Embryonic facial prominence (tissue), 1 donor: ENCODE measurements around the gene RANBP3L.
A peak's percentile ranks its signal among the peaks of the same experiment; 100 is the strongest.
"Not testable (repeated sequence)": the region's sequence is repeated elsewhere in the genome, so short reads cannot be mapped to it uniquely, and the experiment has no call there.

ENCODE experiments used
- DNase-seq: peaks from one replicate; pipeline ENCODE4 v3.0.0-alpha.2; 2016; ENCODE audit errors: extremely low spot score

Gene RANBP3L

DNA sequence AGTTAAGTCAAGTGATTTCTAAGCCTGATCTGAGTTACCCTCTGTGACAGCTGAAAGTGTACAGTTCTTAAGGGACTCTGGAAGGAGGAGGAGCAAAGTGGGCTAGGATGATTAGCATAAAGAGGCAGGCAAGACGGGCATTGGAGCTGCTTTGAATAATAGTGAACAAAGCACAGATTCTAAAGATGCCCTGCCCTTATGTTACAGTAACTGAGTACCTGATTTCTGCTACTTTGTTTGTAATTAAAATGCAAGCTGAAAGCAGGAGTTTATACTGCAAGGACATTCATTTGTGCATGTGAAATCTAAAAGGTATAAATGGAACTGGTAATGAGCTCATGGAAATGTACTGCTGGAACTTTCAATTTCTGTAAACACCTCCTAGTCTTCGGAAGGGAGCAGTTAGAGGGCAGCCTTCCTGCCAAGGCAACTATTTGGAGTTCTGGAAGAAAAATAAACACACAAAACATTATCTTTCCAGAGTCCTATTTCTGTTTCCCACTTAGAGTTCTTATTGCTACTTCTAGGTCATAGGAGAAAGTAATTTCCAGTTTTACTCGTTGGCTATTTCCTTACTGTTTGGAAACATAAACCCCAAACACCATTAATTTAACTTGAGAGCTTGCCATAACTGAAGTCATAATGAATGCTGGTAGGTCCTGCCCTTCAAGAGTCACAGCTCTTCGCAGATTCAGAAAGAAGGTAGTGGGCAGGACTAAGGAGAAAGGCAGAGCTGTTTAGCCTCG is at the start of gene RANBP3L:
TSS of gene RANBP3L (minus strand) at position 45 of the 746 bp plus-strand sequence. CDS start 486 bp downstream, outside the sequence.
- peak; percentile 18 for DNase-seq

- no peak for DNase-seq
Observed at GRCh38 chr5:36346896-36347690, 45.4 kb upstream of the RANBP3L start.

GRCh38 chr5:36344899-36345298 is 43.2 kb upstream of the RANBP3L start:
- DNase-seq, result no peak

- not testable (repeated sequence) for DNase-seq
Observed at GRCh38 chr5:36341720-36342119, 40.0 kb upstream of the RANBP3L start.

GRCh38 chr5:36337597-36337996 is 35.9 kb upstream of the RANBP3L start:
- no peak for DNase-seq

GRCh38 chr5:36334315-36334714 is 32.6 kb upstream of the RANBP3L start:
- no peak for DNase-seq

DNA sequence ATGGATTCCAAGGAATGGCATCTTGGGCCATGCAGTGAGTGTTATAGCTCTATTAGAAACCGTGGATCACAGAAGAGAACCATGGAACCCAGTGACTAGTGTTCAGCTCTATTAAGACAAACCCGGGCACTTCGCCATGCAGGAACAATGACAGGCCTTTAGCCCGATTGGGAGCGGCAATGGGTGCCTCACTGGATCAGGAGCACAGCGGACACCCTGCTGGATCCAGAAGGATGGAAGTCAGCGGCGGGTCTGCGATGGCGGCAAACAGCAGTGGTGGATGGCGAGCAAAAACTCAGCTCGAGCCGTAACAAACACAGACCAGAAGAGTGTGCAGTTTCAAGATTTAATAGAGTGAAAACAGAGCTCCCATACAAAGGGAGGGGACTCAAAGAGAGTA is 31.0 kb upstream of the RANBP3L start:
- not testable (repeated sequence) for DNase-seq

- no peak for DNase-seq
Observed at GRCh38 chr5:36325196-36325595, 23.5 kb upstream of the RANBP3L start.

DNA sequence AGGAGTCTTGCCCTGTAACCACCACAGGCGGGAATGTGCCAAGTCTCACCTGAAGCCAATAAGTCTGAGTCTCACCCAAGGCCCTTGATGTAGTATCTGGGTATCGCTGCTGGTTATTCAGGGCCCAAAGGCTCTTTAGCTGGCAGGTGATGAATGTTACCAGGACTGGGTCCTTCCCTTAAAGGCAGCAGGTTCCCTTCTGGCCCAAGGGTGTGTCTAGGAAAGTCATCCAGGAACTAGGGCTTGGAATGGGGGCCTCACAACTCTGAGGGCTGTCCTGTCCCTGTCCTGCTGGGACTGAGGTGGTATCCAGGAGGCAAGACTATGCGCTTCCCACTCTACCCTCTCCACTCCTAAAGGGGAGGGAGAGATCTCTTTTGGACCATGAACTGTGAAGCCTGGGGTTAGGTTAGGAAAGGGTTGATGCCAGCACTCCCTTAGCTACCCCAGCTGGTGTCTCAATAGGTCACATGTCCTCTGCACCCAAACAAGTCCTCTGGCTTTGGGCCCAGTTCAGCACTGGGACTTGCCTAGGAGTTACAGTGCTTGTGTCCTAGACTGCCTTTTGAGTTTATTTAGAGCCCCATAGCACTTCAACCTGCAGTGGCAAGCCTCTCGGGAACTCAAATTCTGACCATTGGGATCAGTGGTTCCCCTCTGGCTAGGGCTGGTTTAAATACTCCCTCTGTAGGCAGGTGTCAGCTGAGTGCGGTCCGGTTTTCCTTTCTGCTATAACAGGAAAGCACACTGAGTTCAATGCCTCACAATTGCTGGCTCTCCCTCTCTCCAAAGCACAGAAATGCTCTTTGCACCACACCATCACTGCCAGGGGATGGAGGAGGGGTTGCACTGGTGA is 22.5 kb upstream of the RANBP3L start:
- no peak for DNase-seq

GRCh38 chr5:36312953-36313672 is 11.4 kb upstream of the RANBP3L start:
- DNase-seq, result no peak

- no peak for DNase-seq
Observed at GRCh38 chr5:36311956-36312355, 10.3 kb upstream of the RANBP3L start.

- no peak for DNase-seq
Observed at GRCh38 chr5:36310138-36310537, 8.4 kb upstream of the RANBP3L start.

GRCh38 chr5:36305571-36306326 is 4.0 kb upstream of the RANBP3L start:
- no peak for DNase-seq

GRCh38 chr5:36304095-36304805 is 2.5 kb upstream of the RANBP3L start:
- DNase-seq, result no peak

DNA sequence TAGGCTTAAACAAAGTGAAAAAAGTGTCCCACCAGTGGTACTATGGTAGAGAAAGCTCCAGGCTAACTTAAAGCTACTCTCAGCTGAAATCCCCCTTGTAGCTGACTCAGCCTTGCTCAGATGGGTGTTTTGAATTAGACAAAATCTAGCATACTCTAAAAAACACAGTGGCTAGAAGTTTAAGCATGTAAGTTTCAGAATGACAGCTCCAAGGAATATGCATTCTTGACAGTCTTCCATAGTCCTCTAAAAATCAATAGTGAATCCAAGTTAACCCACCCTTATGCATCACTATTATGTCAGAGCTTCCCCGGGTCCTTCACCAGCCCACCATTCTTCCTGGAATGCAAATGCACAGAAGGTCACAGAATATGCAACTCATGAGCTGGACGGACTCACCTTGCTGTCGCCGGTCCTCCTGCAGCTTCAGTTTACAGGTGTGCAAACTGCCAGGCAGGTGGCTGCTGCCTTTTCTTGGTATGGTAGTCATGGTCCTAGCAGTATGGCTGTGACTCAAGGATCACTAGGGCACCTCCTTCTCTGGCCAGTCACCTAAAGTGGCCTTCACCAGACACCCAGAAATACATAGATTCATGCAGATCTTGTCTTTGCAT is 668 bp downstream of the RANBP3L start:
- DNase-seq, result no peak

DNA sequence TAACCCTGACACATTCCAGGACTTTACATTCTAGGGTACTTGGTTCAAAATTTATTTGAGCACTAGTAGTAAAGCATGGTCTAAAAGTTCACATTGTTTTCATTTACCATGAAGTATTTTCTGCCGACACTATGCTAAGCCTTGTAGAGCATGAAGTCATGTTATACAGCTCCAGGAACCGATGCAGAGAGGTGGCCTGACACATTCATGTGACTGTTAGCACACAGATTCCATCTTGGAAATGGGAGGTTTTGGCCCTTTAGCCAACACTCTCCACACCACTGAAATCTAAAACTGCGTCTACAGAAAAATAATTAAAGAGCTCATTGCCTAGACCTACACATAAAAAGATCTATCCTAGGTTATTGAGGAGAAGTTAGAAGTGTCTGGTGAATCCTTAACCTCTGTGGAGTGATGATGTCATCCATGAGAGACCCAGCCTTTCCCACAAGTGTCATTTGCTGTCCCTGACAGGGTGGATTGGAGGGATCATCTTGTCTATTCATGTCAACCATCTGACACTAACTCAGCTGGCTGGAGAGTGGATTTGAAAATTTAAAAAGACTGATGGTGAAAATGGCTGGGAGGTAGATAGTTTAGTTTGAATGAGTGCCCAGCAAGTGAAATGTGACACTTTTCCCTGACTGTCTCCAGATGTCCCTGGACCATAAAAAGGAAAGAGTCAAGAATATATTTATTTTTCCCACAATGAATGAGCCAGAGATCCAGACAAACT is 1.3 kb downstream of the RANBP3L start:
- DNase-seq, result peak; percentile 18

DNA sequence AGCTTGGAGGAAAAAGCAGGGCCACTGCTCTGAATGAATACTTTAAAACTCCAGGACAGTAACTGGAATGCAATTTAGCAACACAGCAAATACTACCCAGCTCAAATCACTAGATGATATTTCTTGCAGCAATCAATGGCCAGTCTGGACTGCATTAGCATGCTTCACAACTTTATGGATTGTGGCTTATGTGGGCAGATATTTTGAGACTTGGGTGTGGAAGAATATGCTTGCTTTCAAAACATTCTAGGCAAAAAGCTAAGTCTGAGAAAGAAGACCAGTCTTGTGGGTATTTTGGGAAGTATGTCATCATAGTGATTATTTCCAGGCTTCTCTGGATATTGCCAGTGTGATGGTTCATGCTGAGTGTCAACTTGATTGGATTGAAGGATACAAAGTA is 3.1 kb downstream of the RANBP3L start:
- no peak for DNase-seq

- DNase-seq, result no peak
Observed at GRCh38 chr5:36297653-36298052, 4.0 kb downstream of the RANBP3L start.
